Body of pancreas (tissue), 4 donors: ENCODE measurements around the gene ADAM10.

ENCODE experiments used
- CTCF ChIP-seq, 7 experiments: fragments of 450-650 bp in 4 of 7; fragments of 200-600 bp in 3 of 7; sonication (generic) in 3 of 7; IDR thresholded peaks; one replicate each; pipeline ENCODE4 v1.5.1; 2016 to 2019; ENCODE audit warnings: antibody characterized with exemption in 7 of 7
- POLR2A ChIP-seq, 3 donors: fragments of 450-650 bp; IDR thresholded peaks; one replicate each; pipeline ENCODE4 v1.6.1; 2016; ENCODE audit warnings: antibody characterized with exemption in 3 of 3, mild to moderate bottlenecking in 2 of 3

GRCh38 chr15:58724466-58724865 lies 25.0 kb downstream of the ADAM10 start:
- TF ChIP-seq CTCF (IDR thresholded peaks at IDR 0.05) (no peak), POLR2A (IDR thresholded peaks at IDR 0.05) (no peak)
